Measurements from ENCODE around the gene SPOCK3.
"Not testable (repeated sequence)": the region's sequence is repeated elsewhere in the genome, so short reads cannot be mapped to it uniquely, and the experiment has no call there.

The SPOCK3 gene

GRCh38 chr4:167234316-167234881 is at the start of gene SPOCK3:
TSS of gene SPOCK3 (minus strand) at chr4:167234494.
- DNase-seq = peak; percentile 42

DNA sequence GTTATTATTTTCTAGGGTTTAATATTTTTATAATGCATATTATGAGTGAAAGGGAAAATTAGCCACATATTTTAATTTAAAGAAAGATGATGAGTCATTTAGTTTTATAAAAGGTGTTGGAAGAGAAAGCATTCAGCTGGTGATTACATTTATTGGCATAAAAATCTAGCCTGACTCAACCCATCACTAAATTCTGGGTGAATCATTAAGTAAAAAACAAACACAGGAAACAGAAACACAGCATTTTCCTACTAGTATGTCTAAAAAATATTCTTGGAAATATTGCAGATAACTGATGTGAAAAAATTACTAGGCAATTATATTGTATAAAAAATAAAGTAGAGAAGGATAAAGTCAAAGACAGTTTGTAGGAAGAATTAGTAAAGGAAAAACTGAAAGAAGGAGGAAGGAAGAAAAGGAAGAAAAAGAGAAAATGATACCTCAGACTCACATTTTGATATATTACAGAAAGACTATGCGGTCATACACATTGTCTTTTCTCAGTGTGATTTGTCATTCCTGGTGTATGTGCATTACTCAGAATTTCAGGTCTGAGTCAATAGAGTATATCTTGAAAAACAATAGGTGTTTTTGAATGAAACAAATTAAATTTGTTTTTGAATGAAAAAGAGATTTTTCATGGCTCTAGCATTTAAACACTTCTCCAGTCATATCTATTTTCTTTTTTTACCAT is 48.0 kb upstream of the SPOCK3 start:
- DNase-seq = no peak

GRCh38 chr4:167281545-167281944 is 47.3 kb upstream of the SPOCK3 start:
- not testable (repeated sequence) for DNase-seq

GRCh38 chr4:167274351-167274750 is 40.1 kb upstream of the SPOCK3 start:
- DNase-seq = no peak

GRCh38 chr4:167265231-167265630 is 30.9 kb upstream of the SPOCK3 start:
- no peak for DNase-seq

DNA sequence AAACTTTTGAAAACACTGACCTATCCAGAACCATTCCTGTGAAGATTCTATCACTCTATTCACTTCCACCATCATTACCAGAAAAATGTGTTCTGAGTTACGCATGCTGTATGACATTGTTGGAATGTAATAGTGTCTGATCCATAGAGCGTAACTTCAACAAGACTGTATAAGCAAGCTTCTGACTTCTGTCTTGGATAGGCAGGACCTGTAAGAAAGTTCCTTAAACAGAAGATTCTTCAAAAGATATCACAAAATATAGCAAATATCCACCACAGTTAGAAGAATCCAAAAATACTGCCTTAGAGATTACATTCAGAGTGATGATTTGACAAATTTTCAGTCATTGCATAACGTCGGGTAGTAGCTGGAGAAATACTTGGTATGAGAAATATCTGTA is 14.0 kb upstream of the SPOCK3 start:
- DNase-seq = no peak

- no peak for DNase-seq
Observed at GRCh38 chr4:167239627-167240026, 5.3 kb upstream of the SPOCK3 start.

GRCh38 chr4:167238226-167238625 is 3.9 kb upstream of the SPOCK3 start:
- DNase-seq = no peak

GRCh38 chr4:167233685-167234315 is 494 bp downstream of the SPOCK3 start:
- DNase-seq = no peak

- no peak for DNase-seq
Observed at GRCh38 chr4:167232805-167233684, 1.2 kb downstream of the SPOCK3 start.

DNA sequence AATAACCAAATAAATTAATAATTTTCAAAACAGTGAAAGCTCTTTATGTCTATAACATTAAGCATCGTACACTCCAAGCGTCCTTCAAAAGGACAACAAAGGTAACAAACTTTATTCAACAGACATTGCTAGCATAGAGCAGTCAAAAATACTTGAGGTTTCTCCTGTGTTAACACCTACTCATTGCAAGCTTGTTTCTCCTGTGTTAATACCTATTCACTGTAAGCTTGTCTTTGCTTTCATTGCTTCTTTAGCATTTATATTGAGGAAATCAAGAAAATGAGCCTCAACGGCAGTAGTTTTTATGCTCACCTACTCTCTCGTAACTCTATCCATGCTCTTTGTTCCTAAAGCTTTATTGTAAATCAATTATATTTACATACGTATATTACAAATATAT is 3.5 kb downstream of the SPOCK3 start:
- no peak for DNase-seq

GRCh38 chr4:167222099-167222498 is 12.2 kb downstream of the SPOCK3 start:
- DNase-seq = no peak

- no peak for DNase-seq
Observed at GRCh38 chr4:167221084-167221483, 13.2 kb downstream of the SPOCK3 start.

DNA sequence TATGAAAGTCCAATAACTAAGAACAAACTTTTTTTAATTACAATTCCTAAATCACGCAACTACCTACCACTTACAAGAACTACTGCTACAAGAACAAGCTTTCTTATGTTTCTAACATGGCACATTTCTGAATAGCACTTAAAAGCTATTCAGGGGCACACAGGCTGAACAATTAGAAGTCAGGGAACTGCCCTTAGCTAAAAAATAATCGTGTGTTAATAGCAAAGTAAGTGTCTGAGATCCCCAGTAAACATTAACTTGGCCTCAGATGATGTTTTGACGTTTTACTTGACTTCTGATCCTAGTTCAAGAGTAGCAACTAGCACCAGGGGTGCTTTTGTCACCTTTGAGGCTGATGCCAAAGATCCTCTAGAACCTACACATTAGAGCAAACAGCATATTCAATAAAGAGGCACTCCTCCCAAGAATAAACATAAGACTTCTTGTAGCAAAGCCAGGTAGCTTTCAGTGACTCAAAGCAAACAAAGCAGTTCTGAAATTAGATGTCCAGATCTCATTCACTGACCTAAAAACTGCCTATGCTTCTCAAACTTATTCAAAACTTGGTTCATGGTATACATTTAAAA is 16.2 kb downstream of the SPOCK3 start:
- DNase-seq = no peak

DNA sequence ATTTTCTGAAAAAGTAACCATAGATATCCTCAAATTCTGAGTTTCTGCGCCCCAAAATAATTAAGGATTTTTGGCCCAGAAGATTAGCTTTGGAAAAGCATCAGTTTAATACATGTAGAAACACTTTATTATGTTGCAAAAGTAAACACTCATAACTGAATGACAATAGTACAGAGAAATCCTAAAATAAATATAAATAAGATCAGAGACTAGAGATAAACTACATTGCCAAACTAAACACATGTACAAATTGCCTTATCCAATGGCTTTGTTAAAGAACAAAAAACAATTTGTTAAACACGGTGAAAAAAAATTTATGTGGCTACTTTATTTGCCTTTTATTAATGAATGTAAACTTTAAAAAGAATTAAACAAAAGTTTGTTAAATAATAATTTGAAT is 17.5 kb downstream of the SPOCK3 start:
- DNase-seq = no peak

GRCh38 chr4:167210166-167210565 is 24.1 kb downstream of the SPOCK3 start:
- no peak for DNase-seq

DNA sequence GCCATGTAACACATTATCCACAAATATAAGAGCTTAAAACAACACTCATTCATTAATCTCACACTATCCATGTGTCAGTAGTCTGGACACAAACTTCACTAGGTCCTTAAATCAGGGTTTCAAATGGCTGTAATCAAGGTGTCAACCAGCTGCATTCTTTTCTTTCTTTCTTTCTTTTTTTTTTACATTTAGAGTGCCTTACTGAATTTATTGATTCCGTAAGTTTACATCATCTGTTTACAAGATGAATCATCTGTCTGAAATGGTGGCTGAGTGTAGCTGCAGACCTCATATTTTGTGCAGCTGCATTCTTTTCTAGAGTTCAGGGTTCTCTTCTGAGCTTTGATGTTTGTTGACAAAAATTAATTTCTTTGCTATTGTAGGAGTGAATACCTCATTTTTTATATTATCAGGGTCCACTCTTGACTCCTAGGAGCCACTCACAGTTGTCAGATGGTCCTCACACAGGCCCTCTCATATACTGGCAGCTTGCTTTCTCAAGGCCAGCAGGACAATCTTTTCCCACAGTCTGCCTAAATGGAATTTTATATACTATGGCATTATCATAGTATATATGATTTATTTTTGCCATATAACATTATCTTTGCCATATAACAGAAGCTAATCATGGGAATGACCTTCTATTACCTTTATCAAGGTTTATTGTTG is 37.8 kb downstream of the SPOCK3 start:
- DNase-seq = no peak

DNA sequence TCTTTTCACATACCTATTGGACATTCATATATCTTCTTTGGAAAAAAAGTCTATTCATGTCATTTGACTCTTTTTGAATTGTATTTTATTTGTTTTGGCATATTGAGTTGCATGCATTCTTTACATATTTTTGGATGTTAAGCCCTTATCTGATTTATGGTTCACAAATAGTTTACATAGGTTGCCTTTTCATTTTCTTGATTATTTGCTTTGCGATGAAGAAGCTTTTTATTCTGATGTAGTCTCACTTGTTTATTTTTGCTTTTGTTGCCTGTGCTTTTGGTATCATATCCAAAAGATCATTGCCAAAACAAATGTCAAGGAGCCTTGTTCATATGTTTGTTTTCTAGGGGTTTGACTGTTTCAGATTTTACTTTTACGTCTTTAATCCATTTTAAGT is 43.9 kb downstream of the SPOCK3 start:
- DNase-seq = no peak

DNA sequence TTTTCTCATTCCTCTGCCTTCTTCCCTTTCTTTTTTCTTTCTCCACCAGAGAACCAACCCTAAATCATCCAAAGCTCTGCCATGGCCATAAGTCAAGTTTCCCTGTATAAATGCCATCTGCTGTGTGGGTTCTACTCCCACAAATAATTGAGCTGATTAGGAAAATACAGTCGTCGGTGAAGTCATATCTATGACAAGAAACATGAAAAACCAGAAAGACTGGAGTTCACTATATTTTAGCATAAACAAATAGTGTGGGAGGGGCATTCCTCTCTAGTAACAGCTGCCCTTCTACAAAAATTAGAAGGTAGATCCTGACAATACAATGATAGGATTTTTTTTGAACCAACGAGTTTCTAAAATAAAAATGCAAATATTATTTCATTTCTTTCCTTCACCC is 48.8 kb downstream of the SPOCK3 start:
- no peak for DNase-seq

GRCh38 chr4:167183036-167183435 is 51.3 kb downstream of the SPOCK3 start:
- DNase-seq = no peak

GRCh38 chr4:167177925-167178324 is 56.4 kb downstream of the SPOCK3 start:
- no peak for DNase-seq

DNA sequence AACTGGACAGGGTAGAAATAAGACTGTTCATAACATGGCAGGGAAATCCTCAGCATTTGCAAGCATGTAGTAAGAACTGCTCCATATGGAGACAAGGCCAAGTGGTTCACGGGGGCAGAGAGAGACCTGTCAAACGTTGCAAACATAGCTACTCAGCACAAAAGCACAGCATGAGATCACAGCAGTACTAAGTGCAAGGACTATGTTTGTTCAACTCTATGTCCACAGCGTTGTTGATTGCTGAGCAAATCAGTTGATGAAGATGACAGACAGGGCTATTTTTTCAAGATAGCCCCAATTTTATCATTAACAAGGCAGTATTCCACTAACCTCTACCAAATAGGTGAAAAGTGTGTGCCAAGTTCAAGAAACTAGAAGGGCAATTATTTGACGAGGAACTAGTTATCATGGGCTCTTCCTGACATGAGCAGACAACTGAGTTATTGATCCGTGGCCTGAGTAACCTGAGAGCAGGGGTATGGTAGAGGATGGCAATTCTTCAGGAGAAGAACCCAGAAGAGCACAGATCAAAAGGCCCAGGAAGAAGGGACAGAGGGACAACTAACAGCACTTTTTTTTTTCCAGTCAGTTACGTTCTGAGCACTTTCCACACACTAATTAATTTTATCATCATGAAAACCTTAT is 57.4 kb downstream of the SPOCK3 start:
- no peak for DNase-seq

All from activated CD8-positive, alpha-beta memory T cell treated with anti-CD3 and anti-CD28 coated beads, Interleukin-2, amount 50 U/mL, for 48 hours (primary cell).